Adrenal gland (tissue), 12 donors: ENCODE data around the gene FOSL2. TPM values are rescaled to one million over a fixed set of nuclear protein-coding genes. Genes with fewer than 3 reads are reported as not detected.
A peak's percentile ranks its signal among the peaks of the same experiment; 100 is the strongest.

Source experiments
- DNase-seq, 7 donors: peaks; one replicate each; pipeline ENCODE4 v3.0.0-alpha.2; 2019 to 2020
- H3K27ac ChIP-seq, 5 donors: fragments of 200-600 bp; sonication (generic) in 4 of 5; 1 replicate in 3 of 5; 2 replicates in 2 of 5; pipeline versions ENCODE4 v1.5.1 to v1.8.0; 2016 to 2020; ENCODE audit warnings: mild to moderate bottlenecking in 1 of 5
- H3K27me3 ChIP-seq: fragments of 200-600 bp; 2 replicates; pipeline ENCODE4 v1.8.0; 2021
- H3K36me3 ChIP-seq, 2 donors: fragments of 200-600 bp; replicated peaks in 1 of 2; 1 replicate in 1 of 2; 2 replicates in 1 of 2; pipeline versions ENCODE4 v1.5.1 to v1.8.0; 2018 to 2022
- H3K4me1 ChIP-seq, 2 donors: fragments of 200-600 bp; replicated peaks in 1 of 2; 1 replicate in 1 of 2; 2 replicates in 1 of 2; pipeline versions ENCODE4 v1.5.1 to v1.8.0; 2018 to 2021
- H3K4me3 ChIP-seq, 4 donors: fragments of 200-600 bp; sonication (generic) in 3 of 4; one replicate each; pipeline ENCODE4 v1.5.1; 2016 to 2018
- H3K9me3 ChIP-seq, 3 donors: fragments of 200-600 bp; sonication (generic) in 1 of 3; replicated peaks in 1 of 3; 1 replicate in 2 of 3; 2 replicates in 1 of 3; pipeline versions ENCODE4 v1.5.1 to v1.8.0; 2016 to 2021
- CTCF ChIP-seq, 6 experiments: fragments of 450-650 bp in 4 of 6; fragments of 200-600 bp in 2 of 6; sonication (generic) in 1 of 6; IDR thresholded peaks; 1 replicate in 5 of 6; 2 replicates in 1 of 6; pipeline versions ENCODE4 v1.5.1 to v1.8.0; 2016 to 2021; ENCODE audit warnings: antibody characterized with exemption in 6 of 6, mild to moderate bottlenecking in 2 of 6, moderate library complexity in 1 of 6
- POLR2A ChIP-seq, 2 donors: fragments of 450-650 bp; IDR thresholded peaks; one replicate each; pipeline ENCODE4 v1.6.1; 2017; ENCODE audit warnings: antibody characterized with exemption in 2 of 2, mild to moderate bottlenecking in 2 of 2, moderate library complexity in 1 of 2
- WGBS, 4 donors: extraction: QIAGEN DNeasy Blood & Tissue Kit in 2 of 4; methylation state at CpG; one replicate each; pipeline versions ENCODE4 v1.1.5 to v1.1.7; 2013 to 2017; 5-methylcytosine and 5-hydroxymethylcytosine counted together
- intact Hi-C, 2 donors: fragments of 100-400 bp; cut with DNase I; formaldehyde crosslinking; loops; one replicate each; pipeline versions ENCODE4 v1.14.1 to v1.15.0; 2022 to 2023
- polyA plus RNA-seq, 3 donors: library from polyadenylated mRNA; stranded (reverse); fragments of 200-250 nt in 2 of 3; fragments of 350-450 nt in 1 of 3; fragmentation: Illumina TruSeq in 1 of 3; extraction: RNeasy Lipid Tissue Mini Kit (QIAGEN cat#74804) in 1 of 3; gene quantifications; one replicate each; pipeline ENCODE4 v1.2.3, GENCODE V29; 2013 to 2014
- total RNA-seq, 9 donors: library from RNA; depleted of rRNA in 4 of 9; stranded (reverse); fragments of >200 nt in 4 of 9; fragments of 120-200 nt in 1 of 9; fragmentation: NEBNext Ultra II Directional in 1 of 9; extraction: Animal tissue kit (Norgen Biotek cat#: 25700) in 1 of 9; gene quantifications; one replicate each; pipeline versions ENCODE4 v1.1.0 to v1.2.4, GENCODE V29; 2013 to 2023
- donor health status: healthy with polysubstance abuse.
- donor health status: Bipolar disorder and iron deficiency.
- donor health status: DM: yes; HTN: yes; CAD: no.
- donor health status: DM: no; HTN: no; CAD: no.
- donor health status: DM: no; HTN: no; CAD: no.
- donor health status: DM: yes; HTN: yes; CAD: no.

The FOSL2 gene
- total and polyA plus RNA-seq, 12 donors: 66.9 to 760 (median 413) TPM

DNA sequence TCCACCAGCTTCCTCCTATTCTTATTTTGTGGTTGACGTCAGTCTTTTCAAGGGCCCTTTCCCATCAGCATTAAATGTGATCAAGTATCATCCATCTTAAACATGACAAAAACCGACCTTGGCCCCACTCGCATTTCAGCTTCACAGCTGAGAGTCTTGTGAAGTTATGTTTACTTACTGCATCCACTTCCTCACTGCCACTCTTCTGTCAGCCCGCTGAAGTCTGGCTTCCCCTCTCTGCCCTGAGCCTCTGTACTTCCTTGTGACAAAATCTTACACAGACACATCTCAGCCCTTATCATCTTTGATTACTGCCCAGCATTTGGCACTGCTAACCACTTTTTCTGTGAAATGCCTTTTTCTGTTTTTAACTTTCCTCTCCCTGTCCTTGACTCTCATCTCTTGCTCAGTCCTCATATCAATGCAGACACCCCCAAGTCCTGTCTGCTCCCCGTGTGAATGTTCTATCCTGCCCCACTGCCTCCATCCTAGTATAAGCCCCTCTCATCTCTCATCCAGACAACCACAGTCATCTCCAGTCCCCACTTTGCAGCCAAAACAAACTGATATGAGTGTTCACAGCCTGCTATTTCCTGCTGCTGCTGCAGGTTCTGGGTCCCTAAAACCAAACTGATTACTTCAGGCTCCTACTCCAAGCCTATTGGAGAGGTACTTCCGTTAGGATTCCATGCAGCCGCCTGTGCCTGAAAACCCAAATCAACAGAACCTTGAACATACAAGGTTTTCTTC is 31.4 kb downstream of the FOSL2 start:
- Histone ChIP-seq H3K36me3 (no peaks in the 10 kb centered on the region), H3K4me1 (peaks cover 11 to 20% of the 10 kb centered on the region in 2 donors), H3K27me3 (no peaks in the 10 kb centered on the region), H3K27ac (peak overlapping the region; percentile 26 to 69 (median 60)), H3K9me3 (no peaks in the 10 kb centered on the region), H3K4me3 (no peak overlapping the region)
- WGBS, 4 donors: 8 to 11% (median 10%) methylated on average over 7 of the region's 7 CpGs
- intact Hi-C loops: no loop called here
- TF ChIP-seq CTCF (IDR thresholded peaks at IDR 0.05) (no peak), POLR2A (IDR thresholded peaks at IDR 0.05) (no peak)
- DNase-seq: peak in 4 of 7 donors; percentile 66 to 76 (median 72)

DNA sequence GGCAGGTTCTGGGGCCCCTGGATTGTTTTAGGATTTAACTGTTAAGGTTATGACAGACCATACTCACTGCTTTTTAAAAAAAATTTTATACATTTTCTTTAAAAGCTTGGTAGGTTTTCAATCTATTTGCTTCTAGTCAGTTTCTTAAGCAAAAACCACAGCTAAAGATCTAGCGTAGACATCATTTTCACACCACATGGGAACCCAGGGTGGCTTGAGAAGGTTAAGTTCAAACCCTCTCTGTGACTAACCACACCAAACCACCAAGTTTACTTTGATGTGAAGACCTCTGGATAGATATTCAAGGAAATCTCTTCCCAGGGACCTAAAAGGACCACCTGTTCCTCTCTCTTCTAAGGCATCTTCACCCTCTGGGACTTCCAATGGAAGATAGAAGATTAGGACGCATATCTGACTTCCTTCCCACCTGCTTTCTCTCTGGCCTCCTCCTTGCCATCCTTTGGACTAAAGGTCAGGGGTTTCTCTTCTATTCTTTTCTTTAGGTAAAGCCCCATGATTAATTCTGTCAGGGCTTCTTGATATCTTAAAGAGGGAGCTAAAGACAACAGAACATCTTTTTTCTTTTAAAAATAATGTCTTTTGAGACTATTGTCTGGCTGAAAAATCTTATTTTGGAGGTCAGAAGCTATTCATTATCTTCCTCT is 32.3 kb downstream of the FOSL2 start:
- H3K27ac ChIP-seq: peak overlapping the region in 1 of 5 donors; percentile 69
- no peak for TF ChIP-seq CTCF (IDR thresholded peaks at IDR 0.05)
- TF ChIP-seq POLR2A (IDR thresholded peaks at IDR 0.05): no peak
- intact Hi-C loops: no loop called here
- DNase-seq: no peak
- WGBS, 4 donors: 83 to 97% (median 89%) methylated on average over 2 of the region's 2 CpGs
- H3K9me3 ChIP-seq: no peaks in the 10 kb centered on the region
- H3K4me1 ChIP-seq: peaks cover 11 to 22% of the 10 kb centered on the region in 2 donors
- no peak overlapping the region for H3K4me3 ChIP-seq
- no peaks in the 10 kb centered on the region for H3K36me3 ChIP-seq
- no peaks in the 10 kb centered on the region for H3K27me3 ChIP-seq

DNA sequence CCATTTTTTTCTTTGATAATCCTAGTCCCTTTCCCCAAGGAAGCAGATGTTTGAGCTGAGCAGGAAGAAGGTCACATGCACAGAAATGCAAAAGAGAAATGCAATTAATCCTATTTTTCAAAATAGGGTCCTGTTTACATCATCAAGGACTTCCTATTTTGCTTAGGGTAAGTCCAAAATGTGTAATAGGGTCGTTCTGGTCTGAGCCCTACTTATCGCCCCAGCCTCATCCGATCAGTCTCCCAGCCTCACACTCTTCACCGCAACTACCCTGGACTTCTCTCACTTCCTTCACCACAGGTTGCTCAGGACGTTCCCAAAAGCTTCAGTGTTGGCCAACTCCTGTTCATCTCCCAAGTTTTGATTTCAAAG is 32.8 kb downstream of the FOSL2 start:
- no peak overlapping the region for H3K27ac ChIP-seq
- intact Hi-C loops: no loop called here

More for the DNA sequence above, 32.8 kb downstream of the FOSL2 start:
- no peaks in the 10 kb centered on the region for H3K27me3 ChIP-seq
- DNase-seq: no peak
- no peak for TF ChIP-seq POLR2A (IDR thresholded peaks at IDR 0.05)
- no peak for TF ChIP-seq CTCF (IDR thresholded peaks at IDR 0.05)
- peaks cover 11 to 25% of the 10 kb centered on the region in 2 donors for H3K4me1 ChIP-seq
- H3K4me3 ChIP-seq: no peak overlapping the region
- 74 to 79% (median 76%) methylated on average over 5 of the region's 5 CpGs for WGBS, 4 donors
- H3K9me3 ChIP-seq: no peaks in the 10 kb centered on the region
- no peaks in the 10 kb centered on the region for H3K36me3 ChIP-seq
